HepG2 (cell line): Measurements from ENCODE around the gene RAD9A. TPM values are rescaled to one million over a fixed set of nuclear protein-coding genes. Genes with fewer than 3 reads are reported as not detected.

ENCODE experiments used
- ARNTL ChIP-seq: sonication (generic); formaldehyde crosslinking; IDR thresholded peaks from 2 replicates; pipeline ENCODE4 v1.4.0; 2020; ENCODE audit warnings: mild to moderate bottlenecking, missing genetic modification reagents
- ELF4 ChIP-seq: sonication (generic); formaldehyde crosslinking; IDR thresholded peaks from 2 replicates; pipeline ENCODE4 v1.5.0; 2020; ENCODE audit warnings: missing genetic modification reagents, mild to moderate bottlenecking, moderate library complexity, borderline replicate concordance
- EP300 ChIP-seq, 3 experiments: sonication (generic) in 1 of 3; formaldehyde crosslinking in 1 of 3; IDR thresholded peaks; 2 replicates each; pipeline versions ENCODE4 v1.5.1 to v1.6.1; 2011 to 2020; ENCODE audit warnings: low read depth in 2 of 3, low read length in 2 of 3, borderline replicate concordance in 1 of 3, improper control_type of control experiment in 1 of 3, mild to moderate bottlenecking in 1 of 3, missing genetic modification reagents in 1 of 3, moderate library complexity in 1 of 3
- FOXP1 ChIP-seq, 2 experiments: fragments of 450-650 bp in 1 of 2; IDR thresholded peaks; 2 replicates each; pipeline ENCODE4 v1.6.1; 2017 to 2018; ENCODE audit warnings: antibody characterized with exemption in 1 of 2
- HMGXB4 ChIP-seq, 2 experiments: sonication (generic) in 1 of 2; formaldehyde crosslinking in 1 of 2; IDR thresholded peaks; 2 replicates each; pipeline versions ENCODE4 v1.4.0 to v1.6.1; 2018 to 2020; ENCODE audit warnings: missing genetic modification reagents in 2 of 2, borderline replicate concordance in 1 of 2, low read depth in 1 of 2, mild to moderate bottlenecking in 1 of 2, missing biosample characterization in 1 of 2
- SMC3 ChIP-seq: IDR thresholded peaks from 2 replicates; pipeline ENCODE4 v1.6.1; 2011; ENCODE audit warnings: low read length, improper control_type of control experiment
- SPEN ChIP-seq: sonication (generic); formaldehyde crosslinking; IDR thresholded peaks from 2 replicates; pipeline ENCODE4 v1.5.1; 2020; ENCODE audit warnings: low read depth, mild to moderate bottlenecking, missing genetic modification reagents
- TFDP1 ChIP-seq: IDR thresholded peaks from 2 replicates; pipeline ENCODE4 v1.6.1; 2016; ENCODE audit warnings: missing compliant biosample characterization, missing genetic modification reagents, borderline replicate concordance
- YY1 ChIP-seq: IDR thresholded peaks from 2 replicates; pipeline ENCODE4 v1.6.1; 2011; ENCODE audit warnings: low read length, low read depth, moderate library complexity, mild to moderate bottlenecking; ENCODE audit not compliant: insufficient read depth, insufficient replicate concordance
- ZBTB33 ChIP-seq: sonication (generic); formaldehyde crosslinking; IDR thresholded peaks from 2 replicates; pipeline ENCODE4 v1.4.0; 2020; ENCODE audit warnings: missing genetic modification reagents
- ZNF282 ChIP-seq: fragments of 450-650 bp; IDR thresholded peaks from 2 replicates; pipeline ENCODE4 v1.6.1; 2018; ENCODE audit not compliant: partially characterized antibody
- polyA plus RNA-seq, 8 experiments: library from polyadenylated mRNA; depleted of rRNA in 3 of 8; stranded (reverse) in 7 of 8; unstranded in 1 of 8; fragments of >200 nt; fragmentation: Illumina TruSeq in 4 of 8; extraction: Trizol in 4 of 8; gene quantifications; 2 replicates each; pipeline versions ENCODE4 v1.2.1 to v1.2.3, GENCODE V29; 2011 to 2016; ENCODE audit warnings: low read depth in 4 of 8, missing spikeins in 1 of 8, mixed read lengths in 1 of 8; ENCODE audit not compliant: insufficient read depth in 1 of 8
- total RNA-seq, 5 experiments: library from RNA; depleted of rRNA; stranded (reverse); fragments of >200 nt; fragmentation: Illumina TruSeq; extraction: Trizol; gene quantifications; 2 replicates each; pipeline ENCODE4 v1.2.3, GENCODE V29; 2016; ENCODE audit warnings: low read depth in 1 of 5
- TF ChIP-seq, protein P1 (sequence below): sonication (generic); formaldehyde crosslinking; IDR thresholded peaks from 2 replicates; pipeline ENCODE4 v1.4.0; 2020; ENCODE audit warnings: mild to moderate bottlenecking, missing genetic modification reagents
- TF ChIP-seq, protein P2 (sequence below): sonication (generic); formaldehyde crosslinking; IDR thresholded peaks from 2 replicates; pipeline ENCODE4 v1.8.1; 2023; ENCODE audit warnings: missing genetic modification reagents, mild to moderate bottlenecking, borderline replicate concordance

Gene RAD9A
- total and polyA plus RNA-seq, 2 of the 13 experiments (the other 11 are each of a cell fraction or from before 2014, with no cell fraction given), result 10.1 to 15.7 TPM

DNA sequence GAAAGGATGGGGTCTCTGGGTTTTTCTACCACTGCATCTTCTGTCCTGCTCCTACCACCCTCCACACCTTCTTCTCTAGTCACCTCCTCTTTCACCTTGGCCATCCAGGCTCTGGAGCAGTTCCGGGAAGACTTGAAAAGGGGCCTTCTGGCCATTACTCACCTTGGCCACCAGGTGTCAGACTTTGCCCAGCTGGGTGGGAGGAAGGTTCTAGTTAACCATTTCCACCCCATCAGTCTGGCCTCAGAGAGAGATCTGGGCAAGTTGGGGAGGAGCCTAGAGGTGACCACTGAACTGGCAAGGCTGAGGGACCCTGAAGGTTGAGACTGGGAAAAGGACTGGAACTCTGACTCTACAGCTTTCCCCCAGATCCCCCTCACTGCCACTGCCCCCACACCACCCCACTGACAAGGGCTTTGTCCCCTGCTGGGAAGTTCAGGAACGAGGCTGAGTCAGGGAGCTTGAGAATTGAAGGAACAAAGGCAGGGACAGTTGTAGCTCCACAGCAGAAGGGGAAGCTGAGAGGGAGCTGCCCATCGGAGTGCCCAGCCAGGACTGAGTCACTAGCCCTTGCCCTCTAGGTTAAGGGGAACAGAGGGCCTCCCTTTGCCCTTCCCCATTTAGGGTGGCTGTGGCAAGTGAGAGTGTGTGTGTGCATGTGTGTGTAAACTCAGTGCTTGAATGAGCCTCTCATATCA, 34.8 kb upstream of the RAD9A start (continued):
- TF ChIP-seq, protein P1, sequence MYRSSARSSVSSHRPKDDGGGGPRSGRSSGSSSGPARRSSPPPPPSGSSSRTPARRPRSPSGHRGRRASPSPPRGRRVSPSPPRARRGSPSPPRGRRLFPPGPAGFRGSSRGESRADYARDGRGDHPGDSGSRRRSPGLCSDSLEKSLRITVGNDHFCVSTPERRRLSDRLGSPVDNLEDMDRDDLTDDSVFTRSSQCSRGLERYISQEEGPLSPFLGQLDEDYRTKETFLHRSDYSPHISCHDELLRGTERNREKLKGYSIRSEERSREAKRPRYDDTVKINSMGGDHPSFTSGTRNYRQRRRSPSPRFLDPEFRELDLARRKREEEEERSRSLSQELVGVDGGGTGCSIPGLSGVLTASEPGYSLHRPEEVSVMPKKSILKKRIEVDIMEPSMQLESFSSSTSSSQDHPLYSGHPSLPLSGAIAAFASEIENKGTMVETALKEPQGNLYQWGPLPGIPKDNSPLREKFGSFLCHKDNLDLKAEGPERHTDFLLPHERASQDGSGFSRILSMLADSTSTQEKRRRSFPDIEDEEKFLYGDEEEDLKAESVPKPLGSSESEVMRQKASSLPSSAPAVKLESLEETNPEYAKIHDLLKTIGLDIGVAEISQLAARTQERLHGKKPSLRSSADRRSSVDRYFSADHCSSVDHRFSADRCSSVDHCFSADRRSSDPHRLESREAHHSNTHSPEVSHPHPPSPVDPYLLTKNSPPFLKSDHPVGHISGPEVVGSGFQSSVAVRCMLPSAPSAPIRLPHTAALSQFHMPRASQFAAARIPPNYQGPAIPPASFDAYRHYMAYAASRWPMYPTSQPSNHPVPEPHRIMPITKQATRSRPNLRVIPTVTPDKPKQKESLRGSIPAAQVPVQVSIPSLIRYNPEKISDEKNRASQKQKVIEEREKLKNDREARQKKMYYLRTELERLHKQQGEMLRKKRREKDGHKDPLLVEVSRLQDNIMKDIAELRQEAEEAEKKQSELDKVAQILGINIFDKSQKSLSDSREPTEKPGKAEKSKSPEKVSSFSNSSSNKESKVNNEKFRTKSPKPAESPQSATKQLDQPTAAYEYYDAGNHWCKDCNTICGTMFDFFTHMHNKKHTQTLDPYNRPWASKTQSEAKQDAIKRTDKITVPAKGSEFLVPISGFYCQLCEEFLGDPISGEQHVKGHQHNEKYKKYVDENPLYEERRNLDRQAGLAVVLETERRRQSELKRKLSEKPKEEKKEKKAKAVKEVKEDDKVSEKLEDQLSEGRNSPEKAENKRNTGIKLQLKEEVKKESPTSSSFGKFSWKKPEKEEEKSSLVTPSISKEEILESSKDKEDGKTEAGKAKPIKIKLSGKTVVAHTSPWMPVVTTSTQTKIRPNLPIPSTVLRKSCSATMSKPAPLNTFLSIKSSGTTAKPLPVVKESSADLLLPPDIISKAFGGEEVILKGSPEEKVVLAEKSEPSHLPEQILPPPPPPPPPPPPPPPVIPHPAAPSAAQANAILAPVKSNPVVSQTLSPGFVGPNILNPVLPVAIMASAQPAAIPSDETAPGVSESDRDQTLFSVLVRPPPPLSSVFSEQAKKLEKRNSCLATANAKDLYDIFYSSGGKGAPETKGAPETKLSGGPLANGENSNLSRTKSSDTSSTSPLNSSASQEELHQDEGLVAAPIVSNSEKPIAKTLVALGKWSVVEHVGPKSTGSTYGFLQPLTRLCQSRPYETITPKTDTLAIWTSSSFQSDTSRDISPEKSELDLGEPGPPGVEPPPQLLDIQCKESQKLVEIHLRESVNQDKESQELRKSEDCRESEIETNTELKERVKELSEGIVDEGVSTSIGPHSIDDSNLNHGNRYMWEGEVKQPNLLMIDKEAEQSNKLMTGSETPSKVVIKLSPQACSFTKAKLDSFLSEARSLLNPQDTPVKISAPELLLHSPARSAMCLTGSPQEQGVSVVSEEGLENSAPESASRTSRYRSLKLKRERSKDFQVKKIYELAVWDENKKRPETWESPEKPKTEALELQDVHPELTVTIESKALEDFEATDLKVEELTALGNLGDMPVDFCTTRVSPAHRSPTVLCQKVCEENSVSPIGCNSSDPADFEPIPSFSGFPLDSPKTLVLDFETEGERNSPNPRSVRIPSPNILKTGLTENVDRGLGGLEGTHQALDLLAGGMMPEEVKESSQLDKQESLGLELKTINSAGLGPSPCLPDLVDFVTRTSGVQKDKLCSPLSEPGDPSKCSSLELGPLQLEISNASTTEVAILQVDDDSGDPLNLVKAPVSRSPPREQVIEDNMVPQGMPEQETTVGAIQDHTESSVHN (CRISPR knock-in tag), result no peak
- TF ChIP-seq SMC3 (peak; percentile 96), ZBTB33 (peak; percentile 61), ELF4 (CRISPR knock-in tag) (no peak), SPEN (0 out of 2 replicates have a peak, but pooled peaks have one; percentile 58), YY1 (peak; percentile 20), HMGXB4 (CRISPR knock-in tag; IDR thresholded peaks at IDR 0.05; ENCODE audit: borderline replicate concordance in 1 of 2, low read depth in 1 of 2) (peak; percentile 47 to 82; a peak in 1 of 4 replicates), EP300 (IDR thresholded peaks at IDR 0.05; ENCODE audit: low read depth in 2 of 2, low read length in 2 of 2) (0 out of 4 replicates have a peak, but pooled peaks of 1 of the 2 experiments have one; percentile 12), EP300 (CRISPR knock-in tag; IDR thresholded peaks at IDR 0.05; ENCODE audit: borderline replicate concordance) (no peak), TFDP1 (CRISPR knock-in tag) (no peak), FOXP1 (IDR thresholded peaks at IDR 0.05) (no peak), FOXP1 (CRISPR knock-in tag; IDR thresholded peaks at IDR 0.05) (no peak), ZNF282 (no peak), ARNTL (CRISPR knock-in tag) (no peak)
- TF ChIP-seq, protein P2, sequence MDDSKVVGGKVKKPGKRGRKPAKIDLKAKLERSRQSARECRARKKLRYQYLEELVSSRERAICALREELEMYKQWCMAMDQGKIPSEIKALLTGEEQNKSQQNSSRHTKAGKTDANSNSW, result no peak
